ENCODE measurements around the gene IQSEC3. TPM values are rescaled to one million over a fixed set of nuclear protein-coding genes. Genes with fewer than 3 reads are reported as not detected.

The IQSEC3 gene
- total and polyA plus RNA-seq, 2 experiments from 2014 or later = 0.70 to 2.7 TPM

GRCh38 chr12:147242-147641 is 80.7 kb downstream of the IQSEC3 start:
- TF ChIP-seq CTCF (IDR thresholded peaks at IDR 0.05; ENCODE audit: poor library complexity) (no peak), EZH2phosphoT487 (IDR thresholded peaks at IDR 0.05; ENCODE audit: low read depth, severe bottlenecking, unreplicated experiment) (no peak), EZH2 (IDR thresholded peaks at IDR 0.05; ENCODE audit: borderline replicate concordance) (no peak)
- Histone ChIP-seq H3K27me3 (no peaks in the 10 kb centered on the region), H4K20me1 (ENCODE audit: insufficient read depth, poor library complexity, severe bottlenecking) (no peaks in the 10 kb centered on the region), H3K9me2 (replicated peaks; ENCODE audit: insufficient read depth) (no peaks in the 10 kb centered on the region), H3K4me3 (no peak overlapping the region), H3K27ac (no peak overlapping the region), H2AFZ (no peak overlapping the region), H3K4me2 (no peak overlapping the region), H3K79me2 (no peaks in the 10 kb centered on the region), H3K9me3 (ENCODE audit: low read depth) (no peaks in the 10 kb centered on the region), H3K36me3 (replicated peaks; ENCODE audit: insufficient read depth, low read depth) (no peaks in the 10 kb centered on the region), H3K4me1 (ENCODE audit: insufficient read depth) (peaks cover 31% of the 10 kb centered on the region)
- no peak for DNase-seq (ENCODE audit: low spot score)
- 86% methylated on average over 9 of the region's 9 CpGs for WGBS (ENCODE audit: low lambda C conversion rate, missing lambda C conversion rate)

GRCh38 chr12:148676-149416 is 82.3 kb downstream of the IQSEC3 start:
- WGBS (ENCODE audit: low lambda C conversion rate, missing lambda C conversion rate) = 84% methylated on average over 18 of the region's 18 CpGs
- Histone ChIP-seq H3K9me2 (replicated peaks; ENCODE audit: insufficient read depth) (no peaks in the 10 kb centered on the region), H3K36me3 (replicated peaks; ENCODE audit: insufficient read depth, low read depth) (no peaks in the 10 kb centered on the region), H3K4me1 (ENCODE audit: insufficient read depth) (peaks cover 34% of the 10 kb centered on the region), H3K79me2 (no peaks in the 10 kb centered on the region), H3K27ac (no peak overlapping the region), H4K20me1 (ENCODE audit: insufficient read depth, poor library complexity, severe bottlenecking) (no peaks in the 10 kb centered on the region), H3K9me3 (ENCODE audit: low read depth) (no peaks in the 10 kb centered on the region), H3K27me3 (no peaks in the 10 kb centered on the region), H2AFZ (no peak overlapping the region), H3K4me3 (no peak overlapping the region), H3K4me2 (no peak overlapping the region)
- TF ChIP-seq CTCF (IDR thresholded peaks at IDR 0.05; ENCODE audit: poor library complexity) (no peak), EZH2phosphoT487 (IDR thresholded peaks at IDR 0.05; ENCODE audit: low read depth, severe bottlenecking, unreplicated experiment) (no peak), EZH2 (IDR thresholded peaks at IDR 0.05; ENCODE audit: borderline replicate concordance) (no peak)
- no peak for DNase-seq (ENCODE audit: low spot score)

GRCh38 chr12:151579-151978 is 85.0 kb downstream of the IQSEC3 start:
- 77% methylated on average over 5 of the region's 5 CpGs for WGBS (ENCODE audit: low lambda C conversion rate, missing lambda C conversion rate)
- Histone ChIP-seq H3K79me2 (no peaks in the 10 kb centered on the region), H4K20me1 (ENCODE audit: insufficient read depth, poor library complexity, severe bottlenecking) (no peaks in the 10 kb centered on the region), H3K4me1 (ENCODE audit: insufficient read depth) (peaks cover 9% of the 10 kb centered on the region), H3K36me3 (replicated peaks; ENCODE audit: insufficient read depth, low read depth) (no peaks in the 10 kb centered on the region), H3K27ac (no peak overlapping the region), H3K9me2 (replicated peaks; ENCODE audit: insufficient read depth) (no peaks in the 10 kb centered on the region), H3K4me3 (no peak overlapping the region), H2AFZ (no peak overlapping the region), H3K27me3 (no peaks in the 10 kb centered on the region), H3K9me3 (ENCODE audit: low read depth) (no peaks in the 10 kb centered on the region), H3K4me2 (no peak overlapping the region)
- TF ChIP-seq EZH2phosphoT487 (IDR thresholded peaks at IDR 0.05; ENCODE audit: low read depth, severe bottlenecking, unreplicated experiment) (no peak), CTCF (IDR thresholded peaks at IDR 0.05; ENCODE audit: poor library complexity) (no peak), EZH2 (IDR thresholded peaks at IDR 0.05; ENCODE audit: borderline replicate concordance) (no peak)
- no peak for DNase-seq (ENCODE audit: low spot score)
